GM12878 (cell line): Measurements from ENCODE around the gene SPTLC2. TPM values are rescaled to one million over a fixed set of nuclear protein-coding genes. Genes with fewer than 3 reads are reported as not detected.

Experiments
- ATAC-seq: fragments of 200-7000 bp; cut with Tn5 transposase; 3 replicates; pipeline ENCODE4 v1.9.1; 2020; ENCODE audit warnings: mild to moderate bottlenecking, moderate library complexity
- BruUV-seq: library from RNA; stranded (reverse); fragments of 400-500 nt; replicated peaks from 2 replicates; lab custom pipeline; 2021; lab: Mats Ljungman, UMichigan
- CTCF ChIA-PET: fragments of 300-600 bp; sonication (Branson Sonifier 250); formaldehyde crosslinking; extraction: SDS; loops from one replicate; lab custom pipeline; 2021; ENCODE audit warnings: inconsistent platforms; lab: Yijun Ruan, JAX
- POLR2A ChIA-PET: fragments of 350-600 bp; formaldehyde crosslinking; extraction: SDS; loops from one replicate; lab custom pipeline; 2021; ENCODE audit warnings: inconsistent platforms; lab: Charles Lee
- RAD21 ChIA-PET: fragments of 300-600 bp; sonication (Branson Sonifier 250); formaldehyde crosslinking; loops from one replicate; lab custom pipeline; 2023; ENCODE audit warnings: antibody characterized with exemption; ENCODE audit not compliant: unreplicated experiment; lab: Charles Lee
- SMC1A ChIA-PET: fragments of 300-600 bp; sonication (Branson Sonifier 250); formaldehyde crosslinking; loops from one replicate; lab custom pipeline; 2023; ENCODE audit not compliant: unreplicated experiment, uncharacterized antibody; lab: Charles Lee
- DNase-seq: peaks from one replicate; pipeline ENCODE4 v3.0.0-alpha.2; 2011; ENCODE audit warnings: low read depth, low spot score
- FAIRE-seq: peaks from 3 replicates; lab custom pipeline; 2011; peaks lifted over from hg19 to GRCh38; lab: Jason Lieb, UNC
- H2AFZ ChIP-seq: 2 replicates; pipeline ENCODE4 v1.6.0; 2011; ENCODE audit warnings: low read depth, low read length, control low read depth; ENCODE audit not compliant: control insufficient read depth
- H3K27ac ChIP-seq: 2 replicates; pipeline ENCODE4 v1.5.1; 2011; ENCODE audit warnings: control low read depth; ENCODE audit not compliant: control insufficient read depth, insufficient read depth
- H3K27me3 ChIP-seq, 2 experiments: replicated peaks in 1 of 2; 2 replicates each; pipeline versions ENCODE4 v1.6.0 to v1.6.1; 2011; ENCODE audit warnings: low read length in 1 of 2; ENCODE audit not compliant: control insufficient read depth in 2 of 2, insufficient read depth in 2 of 2
- H3K36me3 ChIP-seq, 2 experiments: 2 replicates each; pipeline ENCODE4 v1.5.1; 2011; ENCODE audit warnings: low read length in 1 of 2; ENCODE audit not compliant: control insufficient read depth in 2 of 2, insufficient read depth in 2 of 2
- H3K4me1 ChIP-seq: 2 replicates; pipeline ENCODE4 v1.6.1; 2011; ENCODE audit warnings: mild to moderate bottlenecking, low read length, moderate library complexity, mixed read lengths; ENCODE audit not compliant: control insufficient read depth, insufficient read depth
- H3K4me2 ChIP-seq: 2 replicates; pipeline ENCODE4 v1.6.0; 2011; ENCODE audit warnings: control low read depth; ENCODE audit not compliant: control insufficient read depth, insufficient read depth
- H3K4me3 ChIP-seq: fragments of 200-600 bp; sonication (generic); 2 replicates; pipeline ENCODE4 v1.5.1; 2016
- H3K79me2 ChIP-seq: 2 replicates; pipeline ENCODE4 v1.6.0; 2011; ENCODE audit warnings: low read length; ENCODE audit not compliant: control insufficient read depth, insufficient read depth
- H3K9ac ChIP-seq: 2 replicates; pipeline ENCODE4 v1.8.0; 2011; ENCODE audit warnings: low read length, control low read depth, mixed read lengths; ENCODE audit not compliant: control insufficient read depth, insufficient read depth
- H3K9me3 ChIP-seq: replicated peaks from 3 replicates; pipeline ENCODE4 v1.5.1; 2011; ENCODE audit warnings: mild to moderate bottlenecking, low read length; ENCODE audit not compliant: control insufficient read depth, insufficient read depth
- H4K20me1 ChIP-seq: 2 replicates; pipeline ENCODE4 v1.6.0; 2011; ENCODE audit not compliant: control insufficient read depth, insufficient read depth
- ASH2L ChIP-seq: fragments of 300-600, 200-600 bp; sonication (generic); IDR thresholded peaks from 2 replicates; pipeline ENCODE4 v1.6.1; 2017; ENCODE audit warnings: low read depth, mild to moderate bottlenecking, borderline replicate concordance
- CEBPB ChIP-seq, 2 experiments: fragments of 150-350 bp in 1 of 2; IDR thresholded peaks; 2 replicates each; pipeline ENCODE4 v1.6.1; 2012 to 2014; ENCODE audit warnings: low read depth in 2 of 2, low read length in 2 of 2, borderline replicate concordance in 1 of 2, inconsistent platforms in 1 of 2
- JUNB ChIP-seq: IDR thresholded peaks from 2 replicates; pipeline ENCODE4 v1.6.1; 2016; ENCODE audit warnings: antibody characterized with exemption, mild to moderate bottlenecking
- MEF2B ChIP-seq: fragments of 450-650 bp; IDR thresholded peaks from 2 replicates; pipeline ENCODE4 v1.6.1; 2018; ENCODE audit warnings: mild to moderate bottlenecking, moderate library complexity; ENCODE audit not compliant: partially characterized antibody, poor library complexity, severe bottlenecking
- NFYA ChIP-seq: IDR thresholded peaks from 2 replicates; pipeline ENCODE4 v1.6.1; 2011; ENCODE audit warnings: low read depth, mild to moderate bottlenecking, low read length, improper control_type of control experiment, borderline replicate concordance
- RB1 ChIP-seq: fragments of 450-650 bp; formaldehyde crosslinking; IDR thresholded peaks from 2 replicates; pipeline ENCODE4 v1.6.1; 2017; ENCODE audit warnings: mild to moderate bottlenecking, borderline replicate concordance
- WRNIP1 ChIP-seq: IDR thresholded peaks from 2 replicates; pipeline ENCODE4 v1.6.1; 2011; ENCODE audit warnings: low read depth, low read length, improper control_type of control experiment, borderline replicate concordance
- WGBS: methylation state at CpG from one replicate; pipeline ENCODE4 v1.1.6; 2016; ENCODE audit warnings: low lambda C conversion rate; ENCODE audit not compliant: insufficient replicate concordance, insufficient coverage; ENCODE audit errors: missing lambda C conversion rate; 5-methylcytosine and 5-hydroxymethylcytosine counted together
- in situ Hi-C: fragments of 300-500 bp; cut with MboI; formaldehyde crosslinking; loops from 9 replicates; pipeline ENCODE4 v1.14.3; 2018; ENCODE audit warnings: mixed read lengths
- intact Hi-C: fragments of 100-400 bp; cut with micrococcal nuclease; formaldehyde crosslinking; loops from one replicate; pipeline ENCODE4 v1.14.2; 2022; ENCODE audit not compliant: unreplicated experiment
- polyA plus RNA-seq, 11 experiments: library from polyadenylated mRNA; depleted of rRNA in 4 of 11; unstranded in 6 of 11; stranded (reverse) in 5 of 11; fragments of >200 nt; fragmentation: Nextera tagmentation in 4 of 11; fragmentation: Illumina TruSeq in 1 of 11; extraction: Ambion mirVana in 4 of 11; extraction: Trizol in 1 of 11; gene quantifications; 1 replicate in 1 of 11; 2 replicates in 10 of 11; pipeline versions ENCODE4 v1.2.1 to v1.2.3, GENCODE V29; 2011 to 2016; ENCODE audit warnings: inconsistent platforms in 2 of 11, missing spikeins in 2 of 11, low read depth in 1 of 11
- total RNA-seq, 4 experiments: library from RNA; depleted of rRNA in 3 of 4; stranded (reverse); fragments of >200 nt in 3 of 4; fragmentation: Illumina TruSeq in 1 of 4; extraction: Trizol in 1 of 4; gene quantifications; 2 replicates each; pipeline versions ENCODE4 v1.2.1 to v1.2.3, GENCODE V29; 2013 to 2021
- TF ChIP-seq, protein P1 (sequence below): fragments of 450-650 bp; IDR thresholded peaks from 2 replicates; pipeline ENCODE4 v1.6.1; 2017; ENCODE audit warnings: mild to moderate bottlenecking, low read depth, inconsistent platforms; ENCODE audit not compliant: poor library complexity, severe bottlenecking

Gene SPTLC2
- total and polyA plus RNA-seq, 10 of the 15 experiments (the other 5 are each of a cell fraction or from before 2014, with no cell fraction given) = 6.9 to 35.1 (median 19.7) TPM

GRCh38 chr14:77554816-77555599 lies 61.4 kb downstream of the SPTLC2 start:
- RAD21 ChIA-PET = interaction anchor here (1.5 to 2.1 kb wide), 2 partner anchors 26 to 252 kb away, joined by 3 to 6 read pairs; no protein-coding TSS in a partner anchor
- H3K4me3 ChIP-seq = no peak overlapping the region
- H3K36me3 ChIP-seq = peaks cover 3 to 17% of the 10 kb centered on the region in 2 experiments; a peak in 3 of 4 replicates
- no TSS peak for BruUV-seq
- TF ChIP-seq WRNIP1 (no peak), CEBPB (IDR thresholded peaks at IDR 0.05; ENCODE audit: borderline replicate concordance in 1 of 2, low read depth in 2 of 2, low read length in 2 of 2) (no peak), ASH2L (no peak), NFYA (no peak), JUNB (no peak), RB1 (no peak), MEF2B (no peak)
- TF ChIP-seq, protein P1, sequence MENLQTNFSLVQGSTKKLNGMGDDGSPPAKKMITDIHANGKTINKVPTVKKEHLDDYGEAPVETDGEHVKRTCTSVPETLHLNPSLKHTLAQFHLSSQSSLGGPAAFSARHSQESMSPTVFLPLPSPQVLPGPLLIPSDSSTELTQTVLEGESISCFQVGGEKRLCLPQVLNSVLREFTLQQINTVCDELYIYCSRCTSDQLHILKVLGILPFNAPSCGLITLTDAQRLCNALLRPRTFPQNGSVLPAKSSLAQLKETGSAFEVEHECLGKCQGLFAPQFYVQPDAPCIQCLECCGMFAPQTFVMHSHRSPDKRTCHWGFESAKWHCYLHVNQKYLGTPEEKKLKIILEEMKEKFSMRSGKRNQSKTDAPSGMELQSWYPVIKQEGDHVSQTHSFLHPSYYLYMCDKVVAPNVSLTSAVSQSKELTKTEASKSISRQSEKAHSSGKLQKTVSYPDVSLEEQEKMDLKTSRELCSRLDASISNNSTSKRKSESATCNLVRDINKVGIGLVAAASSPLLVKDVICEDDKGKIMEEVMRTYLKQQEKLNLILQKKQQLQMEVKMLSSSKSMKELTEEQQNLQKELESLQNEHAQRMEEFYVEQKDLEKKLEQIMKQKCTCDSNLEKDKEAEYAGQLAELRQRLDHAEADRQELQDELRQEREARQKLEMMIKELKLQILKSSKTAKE = no peak
- TF ChIP-seq, all 136 proteins: peak for 0
- H3K4me1 ChIP-seq = peaks cover 16% of the 10 kb centered on the region
- ChIA-PET POLR2A (interaction anchor here (0.6 to 1.4 kb wide), 3 partner anchors 58 to 231 kb away, joined by 3 to 6 read pairs (median 4); no protein-coding TSS in a partner anchor), SMC1A (interaction anchor here (1.5 to 5.9 kb wide), 4 partner anchors 12 to 236 kb away, joined by 3 to 91 read pairs (median 7); no protein-coding TSS in a partner anchor), CTCF (interaction anchor here (1.0 to 6.4 kb wide), 6 partner anchors 9 to 254 kb away, joined by 3 to 140 read pairs (median 10); partner anchors contain the start of genes AHSA1 and VIPAS39)
- H3K9me3 ChIP-seq = no peaks in the 10 kb centered on the region
- WGBS = 97% methylated on average over 9 of the region's 9 CpGs
- peak overlapping the region; percentile 63; the same call in 1 of the 2 replicates for H3K9ac ChIP-seq
- peak overlapping the region; percentile 71 for H2AFZ ChIP-seq
- peak overlapping the region; percentile 87 for H3K27ac ChIP-seq
- peak overlapping the region; percentile 84 for H3K4me2 ChIP-seq
- in situ Hi-C loops (no loop called here), intact Hi-C loops (no loop called here)
- no peaks in the 10 kb centered on the region for H3K79me2 ChIP-seq
- H4K20me1 ChIP-seq = no peaks in the 10 kb centered on the region
- H3K27me3 ChIP-seq = no peaks in the 10 kb centered on the region
- ATAC-seq (peak; percentile 34), FAIRE-seq (no peak), DNase-seq (no peak)
